Kidney epithelial cell (primary cell): ENCODE measurements around the gene ABHD2. TPM values are rescaled to one million over a fixed set of nuclear protein-coding genes. Genes with fewer than 3 reads are reported as not detected.
A peak's percentile ranks its signal among the peaks of the same experiment; 100 is the strongest.

ENCODE experiments used
- DNase-seq: peaks from one replicate; pipeline ENCODE4 v3.0.0-alpha.2; 2010; ENCODE audit warnings: low read depth
- H3K27me3 ChIP-seq: 2 replicates; pipeline ENCODE4 v1.6.0; 2011; ENCODE audit warnings: low read length; ENCODE audit not compliant: control insufficient read depth, insufficient read depth
- H3K36me3 ChIP-seq: 2 replicates; pipeline ENCODE4 v1.5.1; 2011; ENCODE audit warnings: low read length; ENCODE audit not compliant: control insufficient read depth, insufficient read depth
- H3K4me3 ChIP-seq: 2 replicates; pipeline ENCODE4 v1.5.1; 2011; ENCODE audit warnings: low read depth, mild to moderate bottlenecking, control low read depth, low read length
- total RNA-seq: library from RNA; depleted of rRNA; stranded (reverse); fragments of >200 nt; gene quantifications from 2 replicates; pipeline ENCODE4 v1.2.3, GENCODE V29; 2015
- TF ChIP-seq, protein P1 (sequence below): IDR thresholded peaks from 2 replicates; pipeline ENCODE4 v1.5.1; 2011; ENCODE audit warnings: mild to moderate bottlenecking, moderate library complexity, low read length, control low read depth, inconsistent platforms; ENCODE audit not compliant: insufficient read depth, poor library complexity, severe bottlenecking

ABHD2 gene
- total RNA-seq, 1 donor from 2014 or later = 39.7 TPM

- TF ChIP-seq, protein P1, sequence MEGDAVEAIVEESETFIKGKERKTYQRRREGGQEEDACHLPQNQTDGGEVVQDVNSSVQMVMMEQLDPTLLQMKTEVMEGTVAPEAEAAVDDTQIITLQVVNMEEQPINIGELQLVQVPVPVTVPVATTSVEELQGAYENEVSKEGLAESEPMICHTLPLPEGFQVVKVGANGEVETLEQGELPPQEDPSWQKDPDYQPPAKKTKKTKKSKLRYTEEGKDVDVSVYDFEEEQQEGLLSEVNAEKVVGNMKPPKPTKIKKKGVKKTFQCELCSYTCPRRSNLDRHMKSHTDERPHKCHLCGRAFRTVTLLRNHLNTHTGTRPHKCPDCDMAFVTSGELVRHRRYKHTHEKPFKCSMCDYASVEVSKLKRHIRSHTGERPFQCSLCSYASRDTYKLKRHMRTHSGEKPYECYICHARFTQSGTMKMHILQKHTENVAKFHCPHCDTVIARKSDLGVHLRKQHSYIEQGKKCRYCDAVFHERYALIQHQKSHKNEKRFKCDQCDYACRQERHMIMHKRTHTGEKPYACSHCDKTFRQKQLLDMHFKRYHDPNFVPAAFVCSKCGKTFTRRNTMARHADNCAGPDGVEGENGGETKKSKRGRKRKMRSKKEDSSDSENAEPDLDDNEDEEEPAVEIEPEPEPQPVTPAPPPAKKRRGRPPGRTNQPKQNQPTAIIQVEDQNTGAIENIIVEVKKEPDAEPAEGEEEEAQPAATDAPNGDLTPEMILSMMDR = no peak
- no peaks in the 10 kb centered on the region for H3K27me3 ChIP-seq
- H3K36me3 ChIP-seq = no peaks in the 10 kb centered on the region
- H3K4me3 ChIP-seq = no peak overlapping the region
- DNase-seq = no peak
These were observed 36.4 kb upstream of the ABHD2 start for GRCh38 chr15:89051875-89052274.

- Histone ChIP-seq H3K36me3 (no peaks in the 10 kb centered on the region), H3K27me3 (no peaks in the 10 kb centered on the region), H3K4me3 (no peak overlapping the region)
- TF ChIP-seq, protein P1 = no peak
- peak; percentile 48 for DNase-seq
These were observed 35.8 kb upstream of the ABHD2 start for GRCh38 chr15:89052474-89052873.

- TF ChIP-seq, protein P1 = no peak
- Histone ChIP-seq H3K4me3 (no peak overlapping the region), H3K27me3 (no peaks in the 10 kb centered on the region), H3K36me3 (no peaks in the 10 kb centered on the region)
- DNase-seq = no peak
These were observed 33.4 kb upstream of the ABHD2 start for GRCh38 chr15:89054873-89055272.

- DNase-seq = no peak
- Histone ChIP-seq H3K4me3 (no peak overlapping the region), H3K36me3 (no peaks in the 10 kb centered on the region), H3K27me3 (no peaks in the 10 kb centered on the region)
- TF ChIP-seq, protein P1 = peak; percentile 99
These were observed 30.6 kb upstream of the ABHD2 start for GRCh38 chr15:89057506-89058133.

DNA sequence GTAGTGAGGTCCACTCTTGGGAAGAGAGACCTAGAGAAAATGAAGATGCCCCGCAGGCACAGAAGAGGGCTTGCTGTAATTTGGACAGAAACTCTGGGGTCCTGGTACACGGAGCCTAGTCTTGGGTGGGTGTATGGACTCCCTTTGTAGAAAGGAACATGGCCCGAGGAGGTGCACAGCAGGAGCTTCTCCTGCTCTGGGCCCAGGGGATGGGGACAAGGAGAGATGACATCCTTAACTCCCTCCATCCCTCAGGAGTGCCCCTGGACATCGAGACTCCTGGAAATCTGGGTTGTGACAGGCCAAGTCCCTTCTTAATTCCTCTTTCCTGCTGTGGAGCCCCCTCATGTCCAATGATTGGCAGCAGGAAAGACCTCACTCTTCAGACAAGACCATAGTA is 29.9 kb upstream of the ABHD2 start:
- Histone ChIP-seq H3K4me3 (no peak overlapping the region), H3K36me3 (no peaks in the 10 kb centered on the region), H3K27me3 (no peaks in the 10 kb centered on the region)
- no peak for DNase-seq
- TF ChIP-seq, protein P1 = no peak

- no peaks in the 10 kb centered on the region for H3K36me3 ChIP-seq
- H3K4me3 ChIP-seq = no peak overlapping the region
- TF ChIP-seq, protein P1 = no peak
- DNase-seq = no peak
- H3K27me3 ChIP-seq = no peaks in the 10 kb centered on the region
These were observed 29.3 kb upstream of the ABHD2 start for GRCh38 chr15:89058876-89059405.
